PC-3 (cell line): ENCODE measurements around the gene GDF11. TPM values are rescaled to one million over a fixed set of nuclear protein-coding genes. Genes with fewer than 3 reads are reported as not detected.

Source experiments
- ATAC-seq: fragments of 200-7000 bp; cut with Tn5 transposase; 2 replicates; pipeline ENCODE4 v1.9.1; 2020; ENCODE audit warnings: mild to moderate bottlenecking, moderate library complexity
- BruUV-seq: library from RNA; stranded (reverse); fragments of 400-500 nt; replicated peaks from 2 replicates; lab custom pipeline; 2021; lab: Mats Ljungman, UMichigan
- CTCF ChIA-PET: fragments of 300-600 bp; sonication (Branson Sonifier 250); formaldehyde crosslinking; loops from one replicate; lab custom pipeline; 2022; ENCODE audit warnings: antibody characterized with exemption; lab: Charles Lee
- POLR2A ChIA-PET: fragments of 300-600 bp; sonication (Branson Sonifier 250); formaldehyde crosslinking; loops from one replicate; lab custom pipeline; 2022; ENCODE audit warnings: antibody characterized with exemption; ENCODE audit not compliant: unreplicated experiment; lab: Charles Lee
- DNase-seq: peaks from one replicate; pipeline ENCODE4 v3.0.0-alpha.2; 2015
- H2AFZ ChIP-seq: fragments of 300-600 bp; sonication (generic); 2 replicates; pipeline ENCODE4 v1.6.0; 2016; ENCODE audit warnings: antibody characterized with exemption, low read length
- H3F3A ChIP-seq: fragments of 300-600 bp; sonication (generic); one replicate; pipeline ENCODE4 v1.6.0; 2017; ENCODE audit warnings: antibody characterized with exemption, low read length, control low read depth, mild to moderate bottlenecking; ENCODE audit not compliant: unreplicated experiment
- H3K27ac ChIP-seq: fragments of 300-600 bp; sonication (generic); 2 replicates; pipeline ENCODE4 v1.5.1; 2016; ENCODE audit warnings: mild to moderate bottlenecking, low read length
- H3K27me3 ChIP-seq: fragments of 300-600 bp; sonication (generic); 2 replicates; pipeline ENCODE4 v1.6.1; 2016; ENCODE audit warnings: low read length, mixed read lengths
- H3K36me3 ChIP-seq: fragments of 300-600 bp; sonication (generic); 2 replicates; pipeline ENCODE4 v1.6.1; 2016; ENCODE audit warnings: low read depth, mixed run types, low read length, mixed read lengths
- H3K4me1 ChIP-seq: fragments of 300-600 bp; sonication (generic); 2 replicates; pipeline ENCODE4 v1.5.1; 2016; ENCODE audit warnings: low read length; ENCODE audit not compliant: insufficient read depth
- H3K4me2 ChIP-seq: fragments of 300-600 bp; sonication (generic); 2 replicates; pipeline ENCODE4 v1.6.0; 2016; ENCODE audit warnings: low read length
- H3K4me3 ChIP-seq: fragments of 300-600 bp; sonication (generic); 2 replicates; pipeline ENCODE4 v1.5.1; 2016; ENCODE audit warnings: mild to moderate bottlenecking, low read length, mixed read lengths
- H3K79me2 ChIP-seq: fragments of 300-600 bp; sonication (generic); 2 replicates; pipeline ENCODE4 v1.6.1; 2017; ENCODE audit warnings: low read length, mixed read lengths
- H3K9ac ChIP-seq: fragments of 300-600 bp; sonication (generic); 2 replicates; pipeline ENCODE4 v1.6.0; 2016; ENCODE audit warnings: mild to moderate bottlenecking, low read length
- H3K9me2 ChIP-seq: fragments of 300-600 bp; sonication (generic); replicated peaks from 2 replicates; pipeline ENCODE4 v1.6.1; 2016; ENCODE audit warnings: mixed run types, low read length, mixed read lengths
- H3K9me3 ChIP-seq: fragments of 300-600 bp; sonication (generic); 2 replicates; pipeline ENCODE4 v1.6.1; 2016; ENCODE audit warnings: low read length, mixed read lengths
- H4K20me1 ChIP-seq: fragments of 300-600 bp; sonication (generic); 2 replicates; pipeline ENCODE4 v1.6.1; 2016; ENCODE audit warnings: low read length, mixed read lengths
- EZH2 ChIP-seq: fragments of 300-600 bp; sonication (generic); IDR thresholded peaks from one replicate; pipeline ENCODE4 v1.6.1; 2017; ENCODE audit warnings: antibody characterized with exemption, mild to moderate bottlenecking, low read length; ENCODE audit not compliant: unreplicated experiment
- EZH2phosphoT487 ChIP-seq: fragments of 300-600 bp; sonication (generic); IDR thresholded peaks from 2 replicates; pipeline ENCODE4 v1.6.1; 2018; ENCODE audit warnings: mild to moderate bottlenecking, antibody characterized with exemption, low read length, borderline replicate concordance
- intact Hi-C: fragments of 100-400 bp; cut with micrococcal nuclease; formaldehyde crosslinking; loops from 2 replicates; pipeline ENCODE4 v1.9.0; 2023
- total RNA-seq: library from RNA; depleted of rRNA; stranded (reverse); fragments of >200 nt; gene quantifications from 2 replicates; pipeline ENCODE4 v1.2.3, GENCODE V29; 2014
- TF ChIP-seq, protein P1 (sequence below): fragments of 300-600 bp; sonication (generic); conservative IDR thresholded peaks from 2 replicates; pipeline ENCODE4 v1.5.1; 2017; ENCODE audit warnings: antibody characterized with exemption, low read depth, mild to moderate bottlenecking, low read length

Gene GDF11
- total RNA-seq, 1 experiment from 2014 or later = 7.1 TPM

DNA sequence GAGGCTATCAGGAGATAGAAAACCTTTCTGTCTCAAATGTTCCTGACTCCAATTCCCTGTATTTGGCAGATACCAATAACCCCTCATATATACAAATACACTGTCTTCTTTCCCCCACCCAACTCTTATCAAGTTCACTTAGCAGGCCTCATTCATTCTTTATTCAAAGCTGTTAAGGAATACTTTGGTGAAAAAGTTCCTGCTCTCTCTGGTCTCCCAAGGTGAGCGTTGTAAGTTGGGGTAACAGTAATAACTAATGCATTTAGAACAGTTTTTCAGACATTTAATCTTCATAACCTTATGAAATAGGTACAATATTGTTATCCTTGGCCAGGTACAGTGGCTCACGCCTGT is 3.9 kb upstream of the GDF11 start:
- intact Hi-C loops = loop anchor here (1.0 to 2.0 kb wide), 4 partner anchors 58 to 290 kb away; partner anchors contain the start of gene DGKA
- Histone ChIP-seq H3K9me2 (no peaks in the 10 kb centered on the region), H3K4me3 (peak overlapping the region; percentile 82; the same call in 1 of the 2 replicates), H3K9ac (no peak overlapping the region), H3K9me3 (no peaks in the 10 kb centered on the region), H3K27ac (no peak overlapping the region), H2AFZ (peak overlapping the region; percentile 95; the same call in 1 of the 2 replicates), H3K79me2 (no peaks in the 10 kb centered on the region), H3K4me2 (peak overlapping the region; percentile 96), H3K27me3 (no peaks in the 10 kb centered on the region), H3F3A (no peaks in the 10 kb centered on the region), H3K4me1 (peaks cover 16% of the 10 kb centered on the region), H3K36me3 (no peaks in the 10 kb centered on the region; the same call in 1 of the 2 replicates), H4K20me1 (no peaks in the 10 kb centered on the region)
- DNase-seq = no peak
- ChIA-PET CTCF (interaction anchor here (0.6 to 2.7 kb wide), 14 partner anchors 10 to 258 kb away, joined by 3 to 21 read pairs (median 6); partner anchors contain the start of genes CD63, ORMDL2, RAB5B and RDH5), POLR2A (interaction anchor here (1.6 kb wide), 1 partner anchor 10 kb away, joined by 6 read pairs; the partner anchor contains the start of gene CD63)
- no peak for ATAC-seq
- BruUV-seq = no TSS peak
- TF ChIP-seq, protein P1, sequence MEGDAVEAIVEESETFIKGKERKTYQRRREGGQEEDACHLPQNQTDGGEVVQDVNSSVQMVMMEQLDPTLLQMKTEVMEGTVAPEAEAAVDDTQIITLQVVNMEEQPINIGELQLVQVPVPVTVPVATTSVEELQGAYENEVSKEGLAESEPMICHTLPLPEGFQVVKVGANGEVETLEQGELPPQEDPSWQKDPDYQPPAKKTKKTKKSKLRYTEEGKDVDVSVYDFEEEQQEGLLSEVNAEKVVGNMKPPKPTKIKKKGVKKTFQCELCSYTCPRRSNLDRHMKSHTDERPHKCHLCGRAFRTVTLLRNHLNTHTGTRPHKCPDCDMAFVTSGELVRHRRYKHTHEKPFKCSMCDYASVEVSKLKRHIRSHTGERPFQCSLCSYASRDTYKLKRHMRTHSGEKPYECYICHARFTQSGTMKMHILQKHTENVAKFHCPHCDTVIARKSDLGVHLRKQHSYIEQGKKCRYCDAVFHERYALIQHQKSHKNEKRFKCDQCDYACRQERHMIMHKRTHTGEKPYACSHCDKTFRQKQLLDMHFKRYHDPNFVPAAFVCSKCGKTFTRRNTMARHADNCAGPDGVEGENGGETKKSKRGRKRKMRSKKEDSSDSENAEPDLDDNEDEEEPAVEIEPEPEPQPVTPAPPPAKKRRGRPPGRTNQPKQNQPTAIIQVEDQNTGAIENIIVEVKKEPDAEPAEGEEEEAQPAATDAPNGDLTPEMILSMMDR = no peak
- TF ChIP-seq EZH2 (no peak), EZH2phosphoT487 (no peak)

DNA sequence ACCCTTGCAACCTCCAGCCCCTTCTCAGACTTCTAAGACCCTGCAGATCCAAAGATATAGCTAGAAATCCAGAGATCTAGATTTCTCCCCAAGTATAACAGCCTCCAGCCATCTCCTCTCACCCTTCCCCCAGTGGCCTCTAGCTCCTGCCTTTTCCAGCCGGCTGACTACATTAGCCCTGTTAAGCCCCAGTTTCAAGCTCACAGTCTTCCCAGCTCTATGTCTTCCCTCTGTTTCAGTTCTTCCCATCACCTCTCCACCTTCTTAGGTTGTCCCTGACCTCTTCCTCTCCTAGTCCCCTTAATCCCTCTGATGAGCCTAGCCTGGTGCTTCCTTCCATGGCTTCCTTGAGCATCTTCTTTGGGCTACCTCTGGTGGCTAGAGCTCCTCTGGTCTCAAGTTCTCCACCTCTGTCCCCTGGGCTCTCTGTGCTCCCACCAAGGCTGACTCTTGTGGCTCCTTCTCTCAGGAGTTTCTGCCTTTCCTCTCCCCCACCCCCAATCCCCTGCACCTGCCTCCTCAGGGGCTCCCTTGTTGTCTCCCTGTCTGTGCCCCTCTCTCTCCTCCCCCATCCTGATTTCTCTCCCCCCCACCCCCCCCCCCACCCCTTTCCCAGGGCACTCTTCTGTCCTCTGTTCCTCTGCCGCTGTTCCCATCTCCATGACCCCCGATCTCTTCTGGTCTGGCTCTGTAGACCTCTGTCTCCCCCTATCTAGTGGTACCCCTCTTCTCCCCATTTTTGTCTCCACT is 816 bp upstream of the GDF11 start:
- ChIA-PET POLR2A (no interaction called here), CTCF (no interaction called here)
- DNase-seq = no peak
- no peak overlapping the region for H3K9ac ChIP-seq
- no peaks in the 10 kb centered on the region for H3F3A ChIP-seq
- H3K36me3 ChIP-seq = no peaks in the 10 kb centered on the region; the same call in 1 of the 2 replicates
- no peaks in the 10 kb centered on the region for H3K9me3 ChIP-seq
- H3K9me2 ChIP-seq = no peaks in the 10 kb centered on the region
- peak overlapping the region; percentile 87 for H3K4me2 ChIP-seq
- no peaks in the 10 kb centered on the region for H3K27me3 ChIP-seq
- intact Hi-C loops = loop anchor here (5.0 kb wide), 1 partner anchor 75 kb away; the partner anchor contains the start of genes ORMDL2 and SARNP
- H3K4me1 ChIP-seq = peaks cover 24% of the 10 kb centered on the region
- no TSS peak for BruUV-seq
- ATAC-seq = no peak
- H3K27ac ChIP-seq = no peak overlapping the region
- TF ChIP-seq, protein P1 = no peak
- TF ChIP-seq EZH2phosphoT487 (no peak), EZH2 (no peak)
- no peaks in the 10 kb centered on the region for H3K79me2 ChIP-seq
- peak overlapping the region; percentile 61 for H3K4me3 ChIP-seq
- peak overlapping the region; percentile 88 for H2AFZ ChIP-seq
- H4K20me1 ChIP-seq = no peaks in the 10 kb centered on the region
